Activated T-helper 2 cell treated with anti-CD3 and anti-CD28 coated beads, Interferon-gamma antibody, Interleukin-2, Interleukin-4, amounts not matched to agents 10 μg/mL and 5 μg/mL and 100 μg/mL, durations not matched to agents 14 hours and 24 hours and 36 hours (primary cell): ENCODE data around the gene MPV17L2. TPM values are rescaled to one million over a fixed set of nuclear protein-coding genes. Genes with fewer than 3 reads are reported as not detected.
"Not testable (repeated sequence)": the region's sequence is repeated elsewhere in the genome, so short reads cannot be mapped to it uniquely, and the experiment has no call there.

Experiments
- DNase-seq: peaks from one replicate; pipeline ENCODE4 v3.0.0; 2021; ENCODE audit warnings: low spot score
- H3K27ac Mint-ChIP-seq: one replicate; pipeline ENCODE4 v1.8.0; 2021; ENCODE audit warnings: mixed read lengths
- H3K27me3 Mint-ChIP-seq: one replicate; pipeline ENCODE4 v1.8.0; 2021; ENCODE audit warnings: low read depth, mixed read lengths
- H3K36me3 Mint-ChIP-seq: one replicate; pipeline ENCODE4 v1.8.0; 2021; ENCODE audit warnings: low read depth, mixed read lengths
- H3K4me1 Mint-ChIP-seq: one replicate; pipeline ENCODE4 v1.8.0; 2021; ENCODE audit warnings: low read depth, mixed read lengths
- H3K4me3 Mint-ChIP-seq: one replicate; pipeline ENCODE4 v1.8.0; 2021; ENCODE audit warnings: low read depth, mild to moderate bottlenecking, moderate library complexity, mixed read lengths
- H3K9me3 Mint-ChIP-seq: one replicate; pipeline ENCODE4 v1.8.0; 2021; ENCODE audit warnings: mixed read lengths
- intact Hi-C: fragments of 100-400 bp; cut with micrococcal nuclease; formaldehyde crosslinking; loops from one replicate; pipeline ENCODE4 v1.15.1; 2023
- total RNA-seq: library from RNA; stranded (reverse); gene quantifications from 2 replicates; pipeline ENCODE4 v1.2.3, GENCODE V29; 2022

The MPV17L2 gene
- total RNA-seq, 1 donor from 2014 or later: 14.5 TPM

- no peak for DNase-seq
- intact Hi-C loops: no loop called here
- Mint-ChIP-seq H3K4me3 (no peak overlapping the region), H3K36me3 (peaks cover 9% of the 10 kb centered on the region), H3K27ac (no peak overlapping the region), H3K4me1 (peaks cover 17% of the 10 kb centered on the region), H3K9me3 (no peaks in the 10 kb centered on the region), H3K27me3 (no peaks in the 10 kb centered on the region)
These were observed 5.4 kb downstream of the MPV17L2 start for GRCh38 chr19:18198374-18198773.

- DNase-seq: no peak
- Mint-ChIP-seq H3K36me3 (peaks cover 9% of the 10 kb centered on the region), H3K27ac (no peak overlapping the region), H3K27me3 (peaks cover 2% of the 10 kb centered on the region), H3K4me1 (peaks cover 11% of the 10 kb centered on the region), H3K9me3 (no peaks in the 10 kb centered on the region), H3K4me3 (peak overlapping the region; percentile 93)
- intact Hi-C loops: no loop called here
These were observed 9.4 kb downstream of the MPV17L2 start for GRCh38 chr19:18202397-18202777.

GRCh38 chr19:18202778-18203407, 9.9 kb downstream of the MPV17L2 start:
- Mint-ChIP-seq H3K9me3 (no peaks in the 10 kb centered on the region), H3K4me1 (peaks cover 11% of the 10 kb centered on the region), H3K4me3 (peak overlapping the region; percentile 93), H3K27me3 (peaks cover 2% of the 10 kb centered on the region), H3K27ac (peak overlapping the region; percentile 76), H3K36me3 (peaks cover 9% of the 10 kb centered on the region)
- intact Hi-C loops: no loop called here
- DNase-seq: no peak

- peaks cover 11% of the 10 kb centered on the region for H3K4me1 Mint-ChIP-seq
- peaks cover 3% of the 10 kb centered on the region for H3K36me3 Mint-ChIP-seq
- H3K4me3 Mint-ChIP-seq: peak overlapping the region; percentile 93
- intact Hi-C loops: no loop called here
- no peak for DNase-seq
- no peaks in the 10 kb centered on the region for H3K9me3 Mint-ChIP-seq
- peak overlapping the region; percentile 76 for H3K27ac Mint-ChIP-seq
- peaks cover 2% of the 10 kb centered on the region for H3K27me3 Mint-ChIP-seq
These were observed 10.4 kb downstream of the MPV17L2 start for GRCh38 chr19:18203408-18203862.

- Mint-ChIP-seq H3K9me3 (no peaks in the 10 kb centered on the region), H3K27ac (peak within 1 kb of the TSS; percentile 95), H3K36me3 (no peaks in the 10 kb centered on the region), H3K27me3 (peaks cover 2% of the 10 kb centered on the region), H3K4me3 (peak within 1 kb of the TSS; percentile 94), H3K4me1 (peaks cover 11% of the 10 kb centered on the region)
- peak; percentile 99 for DNase-seq
- intact Hi-C loops: loop anchor here (1.0 to 2.0 kb wide), 2 partner anchors 12 to 211 kb away; no protein-coding TSS in a partner anchor
These were observed 10.9 kb downstream of the MPV17L2 start, which contains the start of gene RAB3A for GRCh38 chr19:18203863-18204393. TSS of gene RAB3A (minus strand) at chr19:18204042. CDS start at chr19:18202740, 1,302 bp downstream.

- no peaks in the 10 kb centered on the region for H3K36me3 Mint-ChIP-seq
- no peak for DNase-seq
- H3K4me1 Mint-ChIP-seq: peaks cover 11% of the 10 kb centered on the region
- H3K27ac Mint-ChIP-seq: peak overlapping the region; percentile 95
- intact Hi-C loops: loop anchor here (1.0 to 2.0 kb wide), 2 partner anchors 12 to 210 kb away; no protein-coding TSS in a partner anchor
- peaks cover 2% of the 10 kb centered on the region for H3K27me3 Mint-ChIP-seq
- no peaks in the 10 kb centered on the region for H3K9me3 Mint-ChIP-seq
- peak overlapping the region; percentile 94 for H3K4me3 Mint-ChIP-seq
These were observed 11.6 kb downstream of the MPV17L2 start for GRCh38 chr19:18204394-18205199.

DNA sequence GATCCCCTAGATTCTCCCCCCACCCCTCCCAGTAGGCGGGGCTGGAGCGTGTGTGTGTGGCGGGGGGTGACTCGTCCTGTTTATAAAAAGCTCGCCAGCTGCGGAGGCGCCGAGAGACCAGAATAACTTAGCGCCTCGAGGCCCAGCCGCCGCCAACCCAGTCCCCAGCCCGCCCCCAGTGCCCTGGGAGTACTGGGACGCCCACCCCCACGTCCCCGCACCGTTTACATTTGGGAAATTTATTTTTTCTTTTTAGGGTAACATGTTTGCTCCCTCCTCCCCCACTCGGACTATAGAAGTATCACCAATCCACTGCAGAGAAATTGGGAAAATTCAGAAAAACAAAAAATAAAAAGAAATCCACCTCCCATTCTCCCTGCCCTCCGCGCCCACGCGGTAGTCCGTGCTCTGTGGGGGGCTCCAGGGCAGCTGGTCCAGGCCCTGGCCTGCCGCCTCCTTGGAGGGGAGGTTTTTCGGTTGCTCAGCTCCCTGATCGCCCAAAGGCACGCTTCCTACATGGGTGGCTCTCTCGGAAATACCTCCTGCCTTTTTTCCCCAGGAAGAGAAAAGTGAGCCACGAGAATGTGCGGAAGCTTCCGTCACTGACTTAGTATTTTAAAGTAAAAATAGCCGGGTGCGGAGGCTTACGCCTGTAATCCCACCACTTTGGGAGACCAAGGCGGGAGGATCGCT, 12.3 kb downstream of the MPV17L2 start:
- intact Hi-C loops: loop anchor here (2.0 kb wide), 1 partner anchor 209 kb away; no protein-coding TSS in a partner anchor
- Mint-ChIP-seq H3K36me3 (no peaks in the 10 kb centered on the region), H3K9me3 (no peaks in the 10 kb centered on the region), H3K4me3 (peak overlapping the region; percentile 94), H3K4me1 (peaks cover 11% of the 10 kb centered on the region), H3K27me3 (peaks cover 4% of the 10 kb centered on the region), H3K27ac (peak overlapping the region; percentile 95)
- peak; percentile 43 for DNase-seq

DNA sequence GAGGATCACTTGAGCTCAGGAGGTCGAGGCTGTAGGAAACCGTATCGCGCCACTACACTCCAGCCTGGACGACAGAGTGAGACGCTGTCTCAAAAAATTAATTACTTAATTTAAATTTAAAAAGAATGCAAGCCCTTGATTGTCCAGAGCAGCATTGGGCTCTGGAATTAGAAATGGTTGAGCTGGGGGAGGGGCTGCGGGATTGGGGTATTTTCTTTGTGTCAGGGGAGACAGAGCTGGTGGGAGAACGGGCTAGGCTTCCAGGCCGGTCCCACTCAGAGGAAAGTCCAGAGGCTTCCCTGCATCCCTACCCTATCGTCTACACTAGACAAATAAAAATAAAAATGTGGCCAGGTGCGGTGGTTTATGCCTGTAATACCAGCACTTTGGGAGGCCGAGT, 13.0 kb downstream of the MPV17L2 start:
- H3K4me3 Mint-ChIP-seq: no peak overlapping the region
- intact Hi-C loops: no loop called here
- no peaks in the 10 kb centered on the region for H3K9me3 Mint-ChIP-seq
- peaks cover 11% of the 10 kb centered on the region for H3K4me1 Mint-ChIP-seq
- DNase-seq: no peak
- H3K36me3 Mint-ChIP-seq: no peaks in the 10 kb centered on the region
- H3K27me3 Mint-ChIP-seq: peaks cover 4% of the 10 kb centered on the region
- H3K27ac Mint-ChIP-seq: no peak overlapping the region

- no peaks in the 10 kb centered on the region for H3K36me3 Mint-ChIP-seq
- no peak overlapping the region for H3K4me3 Mint-ChIP-seq
- no peak overlapping the region for H3K27ac Mint-ChIP-seq
- no peak for DNase-seq
- H3K4me1 Mint-ChIP-seq: peaks cover 7% of the 10 kb centered on the region
- no peaks in the 10 kb centered on the region for H3K9me3 Mint-ChIP-seq
- intact Hi-C loops: loop anchor here (1.0 kb wide), 1 partner anchor 44 kb away; no protein-coding TSS in a partner anchor
- peaks cover 6% of the 10 kb centered on the region for H3K27me3 Mint-ChIP-seq
These were observed 15.3 kb downstream of the MPV17L2 start for GRCh38 chr19:18208098-18208951.

GRCh38 chr19:18209912-18210311, 16.9 kb downstream of the MPV17L2 start:
- H3K4me3 Mint-ChIP-seq, H3K36me3 Mint-ChIP-seq, DNase-seq, H3K27me3 Mint-ChIP-seq, intact Hi-C loops, H3K9me3 Mint-ChIP-seq, H3K4me1 Mint-ChIP-seq, H3K27ac Mint-ChIP-seq: not testable (repeated sequence)

- Mint-ChIP-seq H3K27ac (no peak overlapping the region), H3K36me3 (no peaks in the 10 kb centered on the region), H3K9me3 (no peaks in the 10 kb centered on the region), H3K4me1 (no peaks in the 10 kb centered on the region), H3K4me3 (no peak overlapping the region), H3K27me3 (peaks cover 6% of the 10 kb centered on the region)
- intact Hi-C loops: no loop called here
- DNase-seq: no peak
These were observed 18.7 kb downstream of the MPV17L2 start for GRCh38 chr19:18211683-18212082.
